HepG2 (cell line): ENCODE measurements around the gene HHEX. TPM values are rescaled to one million over a fixed set of nuclear protein-coding genes. Genes with fewer than 3 reads are reported as not detected.

Experiments used
- ASH2L ChIP-seq: fragments of 300-600, 200-600 bp; sonication (generic); IDR thresholded peaks from 2 replicates; pipeline ENCODE4 v1.7.0; 2017; ENCODE audit warnings: low read depth, mild to moderate bottlenecking, moderate library complexity, mixed read lengths, low read length; ENCODE audit not compliant: insufficient read length
- HDAC1 ChIP-seq: sonication (generic); formaldehyde crosslinking; IDR thresholded peaks from 2 replicates; pipeline ENCODE4 v1.5.1; 2020; ENCODE audit warnings: mild to moderate bottlenecking, missing genetic modification reagents
- HNRNPLL ChIP-seq: fragments of 200-400 bp; formaldehyde crosslinking; IDR thresholded peaks from 2 replicates; pipeline ENCODE4 v1.6.1; 2017; ENCODE audit warnings: mild to moderate bottlenecking, low read depth, low read length; ENCODE audit not compliant: poor library complexity, severe bottlenecking
- JDP2 ChIP-seq: sonication (generic); formaldehyde crosslinking; IDR thresholded peaks from 2 replicates; pipeline ENCODE4 v1.8.1; 2022; ENCODE audit warnings: missing genetic modification reagents, borderline replicate concordance
- MZF1 ChIP-seq: sonication (generic); formaldehyde crosslinking; IDR thresholded peaks from 2 replicates; pipeline ENCODE4 v1.8.1; 2023; ENCODE audit warnings: mild to moderate bottlenecking, missing genetic modification reagents, borderline replicate concordance
- TAF15 ChIP-seq: fragments of 200-400 bp; formaldehyde crosslinking; IDR thresholded peaks from one replicate; pipeline ENCODE4 v1.6.1; 2018; ENCODE audit warnings: mild to moderate bottlenecking, low read depth, low read length; ENCODE audit not compliant: poor library complexity, severe bottlenecking
- TFAP4 ChIP-seq: sonication (generic); IDR thresholded peaks from 2 replicates; pipeline ENCODE4 v1.6.1; 2016; ENCODE audit warnings: low read depth, borderline replicate concordance
- ZBTB7B ChIP-seq: sonication (generic); formaldehyde crosslinking; IDR thresholded peaks from 2 replicates; pipeline ENCODE4 v1.4.0; 2020; ENCODE audit warnings: missing genetic modification reagents
- ZNF550 ChIP-seq: sonication (generic); formaldehyde crosslinking; IDR thresholded peaks from 2 replicates; pipeline ENCODE4 v1.4.0; 2020; ENCODE audit warnings: mild to moderate bottlenecking, missing genetic modification reagents, borderline replicate concordance
- ZNF558 ChIP-seq: sonication (generic); formaldehyde crosslinking; IDR thresholded peaks from 2 replicates; pipeline ENCODE4 v1.9.0; 2022; ENCODE audit warnings: mild to moderate bottlenecking, missing genetic modification reagents, borderline replicate concordance
- ZNF577 ChIP-seq: sonication (generic); formaldehyde crosslinking; IDR thresholded peaks from 2 replicates; pipeline ENCODE4 v1.4.0; 2020; ENCODE audit warnings: mild to moderate bottlenecking, low read depth, missing genetic modification reagents, borderline replicate concordance
- polyA plus RNA-seq, 8 experiments: library from polyadenylated mRNA; depleted of rRNA in 3 of 8; stranded (reverse) in 7 of 8; unstranded in 1 of 8; fragments of >200 nt; fragmentation: Illumina TruSeq in 4 of 8; extraction: Trizol in 4 of 8; gene quantifications; 2 replicates each; pipeline versions ENCODE4 v1.2.1 to v1.2.3, GENCODE V29; 2011 to 2016; ENCODE audit warnings: low read depth in 4 of 8, missing spikeins in 1 of 8, mixed read lengths in 1 of 8; ENCODE audit not compliant: insufficient read depth in 1 of 8
- total RNA-seq, 5 experiments: library from RNA; depleted of rRNA; stranded (reverse); fragments of >200 nt; fragmentation: Illumina TruSeq; extraction: Trizol; gene quantifications; 2 replicates each; pipeline ENCODE4 v1.2.3, GENCODE V29; 2016; ENCODE audit warnings: low read depth in 1 of 5
- TF ChIP-seq, protein P1 (sequence below): sonication (generic); formaldehyde crosslinking; conservative IDR thresholded peaks from 2 replicates; pipeline ENCODE4 v1.5.0; 2020; ENCODE audit warnings: missing genetic modification reagents
- TF ChIP-seq, protein P2 (sequence below): sonication (generic); formaldehyde crosslinking; IDR thresholded peaks from 2 replicates; pipeline ENCODE4 v1.5.0; 2020; ENCODE audit warnings: missing genetic modification reagents, mild to moderate bottlenecking, borderline replicate concordance
- TF ChIP-seq, protein P3 (sequence below): sonication (generic); formaldehyde crosslinking; IDR thresholded peaks from 2 replicates; pipeline ENCODE4 v1.8.1; 2023; ENCODE audit warnings: missing genetic modification reagents, inconsistent platforms, borderline replicate concordance
- TF ChIP-seq, protein P4 (sequence below): sonication (generic); formaldehyde crosslinking; IDR thresholded peaks from 2 replicates; pipeline ENCODE4 v1.4.0; 2020; ENCODE audit warnings: mild to moderate bottlenecking, missing genetic modification reagents
- TF ChIP-seq, protein P5 (sequence below): IDR thresholded peaks from 2 replicates; pipeline ENCODE4 v1.6.1; 2018; ENCODE audit warnings: missing genetic modification reagents
- TF ChIP-seq, protein P6 (sequence below): IDR thresholded peaks from 2 replicates; pipeline ENCODE4 v1.6.1; 2016; ENCODE audit warnings: low read depth, missing genetic modification reagents, missing compliant biosample characterization

HHEX gene
- total and polyA plus RNA-seq, 2 of the 13 experiments (the other 11 are each of a cell fraction or from before 2014, with no cell fraction given): 44.5 to 48.7 TPM

DNA sequence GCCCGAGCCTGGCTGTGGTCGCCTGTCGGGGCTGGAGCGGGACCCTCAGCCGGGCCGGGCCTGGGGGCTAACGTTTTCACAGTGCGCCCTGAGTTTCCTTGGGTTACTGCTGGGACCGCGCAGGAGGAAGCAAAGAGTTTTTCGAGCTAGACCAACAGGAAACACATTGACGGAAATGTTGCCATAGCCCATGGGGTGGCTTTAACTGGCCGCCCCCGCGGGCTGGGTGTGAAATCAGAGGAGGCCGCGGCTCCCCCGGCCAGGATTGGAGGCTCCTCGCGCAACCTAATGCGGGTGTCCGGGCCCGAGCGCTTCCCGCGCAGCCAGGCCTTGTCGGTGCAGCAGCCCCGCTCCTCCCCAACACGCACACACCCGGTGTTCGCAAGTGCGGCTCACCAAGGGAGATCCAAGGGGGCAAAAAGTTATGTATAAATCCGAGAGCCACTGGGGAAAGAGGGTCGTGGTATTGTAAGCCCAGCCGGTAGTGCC is 1.9 kb downstream of the HHEX start (continued):
- TF ChIP-seq, protein P1, sequence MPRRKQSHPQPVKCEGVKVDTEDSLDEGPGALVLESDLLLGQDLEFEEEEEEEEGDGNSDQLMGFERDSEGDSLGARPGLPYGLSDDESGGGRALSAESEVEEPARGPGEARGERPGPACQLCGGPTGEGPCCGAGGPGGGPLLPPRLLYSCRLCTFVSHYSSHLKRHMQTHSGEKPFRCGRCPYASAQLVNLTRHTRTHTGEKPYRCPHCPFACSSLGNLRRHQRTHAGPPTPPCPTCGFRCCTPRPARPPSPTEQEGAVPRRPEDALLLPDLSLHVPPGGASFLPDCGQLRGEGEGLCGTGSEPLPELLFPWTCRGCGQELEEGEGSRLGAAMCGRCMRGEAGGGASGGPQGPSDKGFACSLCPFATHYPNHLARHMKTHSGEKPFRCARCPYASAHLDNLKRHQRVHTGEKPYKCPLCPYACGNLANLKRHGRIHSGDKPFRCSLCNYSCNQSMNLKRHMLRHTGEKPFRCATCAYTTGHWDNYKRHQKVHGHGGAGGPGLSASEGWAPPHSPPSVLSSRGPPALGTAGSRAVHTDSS: no peak
- TF ChIP-seq, protein P2, sequence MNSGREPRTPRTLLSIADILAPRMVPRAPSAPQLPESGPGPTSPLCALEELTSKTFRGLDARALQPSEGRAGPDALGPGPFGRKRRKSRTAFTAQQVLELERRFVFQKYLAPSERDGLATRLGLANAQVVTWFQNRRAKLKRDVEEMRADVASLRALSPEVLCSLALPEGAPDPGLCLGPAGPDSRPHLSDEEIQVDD (CRISPR knock-in tag): no peak
- TF ChIP-seq ASH2L (peak; percentile 14), MZF1 (CRISPR knock-in tag) (no peak), HNRNPLL (peak; percentile 45), ZBTB7B (CRISPR knock-in tag) (no peak), ZNF558 (0 out of 2 replicates have a peak, but pooled peaks have one; percentile 63), TAF15 (peak; percentile 27), ZNF577 (CRISPR knock-in tag) (no peak), TFAP4 (no peak), ZNF550 (CRISPR knock-in tag) (no peak), JDP2 (CRISPR knock-in tag) (no peak), HDAC1 (no peak)
- TF ChIP-seq, protein P3, sequence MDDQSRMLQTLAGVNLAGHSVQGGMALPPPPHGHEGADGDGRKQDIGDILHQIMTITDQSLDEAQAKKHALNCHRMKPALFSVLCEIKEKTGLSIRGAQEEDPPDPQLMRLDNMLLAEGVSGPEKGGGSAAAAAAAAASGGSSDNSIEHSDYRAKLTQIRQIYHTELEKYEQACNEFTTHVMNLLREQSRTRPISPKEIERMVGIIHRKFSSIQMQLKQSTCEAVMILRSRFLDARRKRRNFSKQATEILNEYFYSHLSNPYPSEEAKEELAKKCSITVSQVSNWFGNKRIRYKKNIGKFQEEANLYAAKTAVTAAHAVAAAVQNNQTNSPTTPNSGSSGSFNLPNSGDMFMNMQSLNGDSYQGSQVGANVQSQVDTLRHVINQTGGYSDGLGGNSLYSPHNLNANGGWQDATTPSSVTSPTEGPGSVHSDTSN (CRISPR knock-in tag): no peak
- TF ChIP-seq, protein P4, sequence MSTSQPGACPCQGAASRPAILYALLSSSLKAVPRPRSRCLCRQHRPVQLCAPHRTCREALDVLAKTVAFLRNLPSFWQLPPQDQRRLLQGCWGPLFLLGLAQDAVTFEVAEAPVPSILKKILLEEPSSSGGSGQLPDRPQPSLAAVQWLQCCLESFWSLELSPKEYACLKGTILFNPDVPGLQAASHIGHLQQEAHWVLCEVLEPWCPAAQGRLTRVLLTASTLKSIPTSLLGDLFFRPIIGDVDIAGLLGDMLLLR (CRISPR knock-in tag): no peak
- TF ChIP-seq, protein P5, sequence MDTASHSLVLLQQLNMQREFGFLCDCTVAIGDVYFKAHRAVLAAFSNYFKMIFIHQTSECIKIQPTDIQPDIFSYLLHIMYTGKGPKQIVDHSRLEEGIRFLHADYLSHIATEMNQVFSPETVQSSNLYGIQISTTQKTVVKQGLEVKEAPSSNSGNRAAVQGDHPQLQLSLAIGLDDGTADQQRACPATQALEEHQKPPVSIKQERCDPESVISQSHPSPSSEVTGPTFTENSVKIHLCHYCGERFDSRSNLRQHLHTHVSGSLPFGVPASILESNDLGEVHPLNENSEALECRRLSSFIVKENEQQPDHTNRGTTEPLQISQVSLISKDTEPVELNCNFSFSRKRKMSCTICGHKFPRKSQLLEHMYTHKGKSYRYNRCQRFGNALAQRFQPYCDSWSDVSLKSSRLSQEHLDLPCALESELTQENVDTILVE (CRISPR knock-in tag): 0 out of 2 replicates have a peak, but pooled peaks have one; percentile 23
- TF ChIP-seq, protein P6, sequence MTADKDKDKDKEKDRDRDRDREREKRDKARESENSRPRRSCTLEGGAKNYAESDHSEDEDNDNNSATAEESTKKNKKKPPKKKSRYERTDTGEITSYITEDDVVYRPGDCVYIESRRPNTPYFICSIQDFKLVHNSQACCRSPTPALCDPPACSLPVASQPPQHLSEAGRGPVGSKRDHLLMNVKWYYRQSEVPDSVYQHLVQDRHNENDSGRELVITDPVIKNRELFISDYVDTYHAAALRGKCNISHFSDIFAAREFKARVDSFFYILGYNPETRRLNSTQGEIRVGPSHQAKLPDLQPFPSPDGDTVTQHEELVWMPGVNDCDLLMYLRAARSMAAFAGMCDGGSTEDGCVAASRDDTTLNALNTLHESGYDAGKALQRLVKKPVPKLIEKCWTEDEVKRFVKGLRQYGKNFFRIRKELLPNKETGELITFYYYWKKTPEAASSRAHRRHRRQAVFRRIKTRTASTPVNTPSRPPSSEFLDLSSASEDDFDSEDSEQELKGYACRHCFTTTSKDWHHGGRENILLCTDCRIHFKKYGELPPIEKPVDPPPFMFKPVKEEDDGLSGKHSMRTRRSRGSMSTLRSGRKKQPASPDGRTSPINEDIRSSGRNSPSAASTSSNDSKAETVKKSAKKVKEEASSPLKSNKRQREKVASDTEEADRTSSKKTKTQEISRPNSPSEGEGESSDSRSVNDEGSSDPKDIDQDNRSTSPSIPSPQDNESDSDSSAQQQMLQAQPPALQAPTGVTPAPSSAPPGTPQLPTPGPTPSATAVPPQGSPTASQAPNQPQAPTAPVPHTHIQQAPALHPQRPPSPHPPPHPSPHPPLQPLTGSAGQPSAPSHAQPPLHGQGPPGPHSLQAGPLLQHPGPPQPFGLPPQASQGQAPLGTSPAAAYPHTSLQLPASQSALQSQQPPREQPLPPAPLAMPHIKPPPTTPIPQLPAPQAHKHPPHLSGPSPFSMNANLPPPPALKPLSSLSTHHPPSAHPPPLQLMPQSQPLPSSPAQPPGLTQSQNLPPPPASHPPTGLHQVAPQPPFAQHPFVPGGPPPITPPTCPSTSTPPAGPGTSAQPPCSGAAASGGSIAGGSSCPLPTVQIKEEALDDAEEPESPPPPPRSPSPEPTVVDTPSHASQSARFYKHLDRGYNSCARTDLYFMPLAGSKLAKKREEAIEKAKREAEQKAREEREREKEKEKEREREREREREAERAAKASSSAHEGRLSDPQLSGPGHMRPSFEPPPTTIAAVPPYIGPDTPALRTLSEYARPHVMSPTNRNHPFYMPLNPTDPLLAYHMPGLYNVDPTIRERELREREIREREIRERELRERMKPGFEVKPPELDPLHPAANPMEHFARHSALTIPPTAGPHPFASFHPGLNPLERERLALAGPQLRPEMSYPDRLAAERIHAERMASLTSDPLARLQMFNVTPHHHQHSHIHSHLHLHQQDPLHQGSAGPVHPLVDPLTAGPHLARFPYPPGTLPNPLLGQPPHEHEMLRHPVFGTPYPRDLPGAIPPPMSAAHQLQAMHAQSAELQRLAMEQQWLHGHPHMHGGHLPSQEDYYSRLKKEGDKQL (CRISPR knock-in tag): no peak
